HCT116 (cell line): ENCODE data around the gene ST7L. TPM values are rescaled to one million over a fixed set of nuclear protein-coding genes. Genes with fewer than 3 reads are reported as not detected.

Experiments used
- ATAC-seq: fragments of 200-7000 bp; cut with Tn5 transposase; 2 replicates; pipeline ENCODE4 v1.9.1; 2020; ENCODE audit warnings: mild to moderate bottlenecking, moderate library complexity
- BruUV-seq: library from RNA; stranded (reverse); fragments of 400-500 nt; replicated peaks from 2 replicates; lab custom pipeline; 2021; lab: Mats Ljungman, UMichigan
- CTCF ChIA-PET: fragments of 300-600 bp; sonication (Branson Sonifier 250); formaldehyde crosslinking; loops from one replicate; lab custom pipeline; 2021; ENCODE audit warnings: antibody characterized with exemption; lab: Charles Lee
- POLR2A ChIA-PET: fragments of 300-600, 350-600 bp; sonication (Branson Sonifier 250); formaldehyde crosslinking; loops from one replicate; lab custom pipeline; 2021; ENCODE audit warnings: antibody characterized with exemption; lab: Charles Lee
- RAD21 ChIA-PET, 2 experiments: fragments of 300-600 bp; sonication (Branson Sonifier 250); formaldehyde crosslinking; loops; one replicate each; lab custom pipeline; 2023; ENCODE audit warnings: low total read pairs in 2 of 2; ENCODE audit not compliant: uncharacterized antibody in 2 of 2, unreplicated experiment in 2 of 2, low non-redundant PET in 1 of 2; lab: Charles Lee
- DNase-seq: peaks from one replicate; pipeline ENCODE4 v3.0.0-alpha.2; 2010; ENCODE audit warnings: low read depth, low spot score
- H2AFZ ChIP-seq: fragments of 200-600 bp; shearing (Covaris generic), sonication (generic); 2 replicates; pipeline ENCODE4 v1.6.1; 2017; ENCODE audit warnings: low read depth, mixed run types, mixed read lengths, antibody characterized with exemption, low read length; ENCODE audit not compliant: poor library complexity, severe bottlenecking
- H3K27ac ChIP-seq: 2 replicates; pipeline ENCODE4 v1.5.1; 2012; ENCODE audit warnings: low read depth, low read length
- H3K27me3 ChIP-seq: fragments of 200-600 bp; sonication (generic); 2 replicates; pipeline ENCODE4 v1.6.1; 2016; ENCODE audit warnings: mixed run types, low read length, mixed read lengths; ENCODE audit not compliant: insufficient read depth
- H3K36me3 ChIP-seq, 2 experiments: fragments of 200-500 bp in 1 of 2; fragments of 200-600 bp in 1 of 2; sonication (Bioruptor generic) in 1 of 2; sonication (generic) in 1 of 2; 2 replicates each; pipeline versions ENCODE4 v1.5.1 to v1.6.1; 2014 to 2016; ENCODE audit warnings: low read length in 2 of 2, inconsistent platforms in 1 of 2, mixed read lengths in 1 of 2, mixed run types in 1 of 2; ENCODE audit not compliant: insufficient read depth in 2 of 2, control insufficient read depth in 1 of 2
- H3K4me1 ChIP-seq, 2 experiments: fragments of 200-600 bp in 1 of 2; sonication (generic) in 1 of 2; 2 replicates each; pipeline versions ENCODE4 v1.5.1 to v1.6.1; 2012 to 2017; ENCODE audit warnings: low read length in 2 of 2, inconsistent platforms in 1 of 2, mild to moderate bottlenecking in 1 of 2, mixed read lengths in 1 of 2, mixed run types in 1 of 2, moderate library complexity in 1 of 2; ENCODE audit not compliant: insufficient read depth in 2 of 2, control insufficient read depth in 1 of 2
- H3K4me2 ChIP-seq: fragments of 200-600 bp; sonication (generic); 2 replicates; pipeline ENCODE4 v1.6.1; 2017; ENCODE audit warnings: mixed run types, low read length, mixed read lengths
- H3K4me3 ChIP-seq, 2 experiments: fragments of 200-600 bp in 1 of 2; sonication (generic) in 1 of 2; replicated peaks in 1 of 2; 2 replicates each; pipeline ENCODE4 v1.5.1; 2011 to 2016; ENCODE audit warnings: low read length in 2 of 2, control low read depth in 1 of 2, low read depth in 1 of 2, mild to moderate bottlenecking in 1 of 2, mixed read lengths in 1 of 2, mixed run types in 1 of 2
- H3K79me2 ChIP-seq: fragments of 200-600 bp; sonication (generic); 2 replicates; pipeline ENCODE4 v1.6.1; 2017; ENCODE audit warnings: mild to moderate bottlenecking, mixed run types, low read length, moderate library complexity, mixed read lengths; ENCODE audit not compliant: insufficient read depth
- H3K9ac ChIP-seq: fragments of 200-600 bp; sonication (generic); 2 replicates; pipeline ENCODE4 v1.6.1; 2016; ENCODE audit warnings: low read length, mixed read lengths
- H3K9me2 ChIP-seq: fragments of 200-600 bp; sonication (generic), shearing (Covaris generic); 2 replicates; pipeline ENCODE4 v1.6.1; 2017; ENCODE audit warnings: mixed run types, mild to moderate bottlenecking, moderate library complexity; ENCODE audit not compliant: insufficient read depth
- H3K9me3 ChIP-seq, 2 experiments: fragments of 200-500 bp in 1 of 2; fragments of 200-600 bp in 1 of 2; sonication (Bioruptor generic) in 1 of 2; sonication (generic) in 1 of 2; 2 replicates each; pipeline ENCODE4 v1.6.1; 2014 to 2017; ENCODE audit warnings: low read length in 2 of 2, mixed read lengths in 2 of 2, inconsistent platforms in 1 of 2, low read depth in 1 of 2, mild to moderate bottlenecking in 1 of 2, mixed run types in 1 of 2, moderate library complexity in 1 of 2; ENCODE audit not compliant: control insufficient read depth in 1 of 2, insufficient read depth in 1 of 2
- H4K20me1 ChIP-seq: fragments of 200-600 bp; sonication (generic), shearing (Covaris generic); 2 replicates; pipeline ENCODE4 v1.6.1; 2017; ENCODE audit warnings: mixed run types, mild to moderate bottlenecking, moderate library complexity; ENCODE audit not compliant: insufficient read depth
- ATF3 ChIP-seq: IDR thresholded peaks from 2 replicates; pipeline ENCODE4 v1.6.1; 2012
- CEBPB ChIP-seq: IDR thresholded peaks from 2 replicates; pipeline ENCODE4 v1.6.1; 2012; ENCODE audit warnings: low read depth
- CTCF ChIP-seq, 3 experiments: fragments of 200-600 bp in 1 of 3; sonication (generic) in 1 of 3; IDR thresholded peaks in 2 of 3; conservative IDR thresholded peaks in 1 of 3; 2 replicates each; pipeline ENCODE4 v1.5.1; 2012 to 2017; ENCODE audit warnings: low read depth in 2 of 3, low read length in 2 of 3, antibody characterized with exemption in 1 of 3, borderline replicate concordance in 1 of 3, control low read depth in 1 of 3, mild to moderate bottlenecking in 1 of 3, mixed read lengths in 1 of 3, mixed run types in 1 of 3, moderate library complexity in 1 of 3; ENCODE audit not compliant: insufficient read depth in 1 of 3
- EGR1 ChIP-seq: IDR thresholded peaks from 2 replicates; pipeline ENCODE4 v1.6.1; 2012; ENCODE audit warnings: low read depth
- ELF1 ChIP-seq: IDR thresholded peaks from 2 replicates; pipeline ENCODE4 v1.6.1; 2012; ENCODE audit warnings: low read depth, borderline replicate concordance
- EZH2 ChIP-seq: fragments of 200-600 bp; sonication (generic); IDR thresholded peaks from 2 replicates; pipeline ENCODE4 v1.6.1; 2017; ENCODE audit warnings: antibody characterized with exemption, mixed run types
- EZH2phosphoT487 ChIP-seq: fragments of 200-600 bp; IDR thresholded peaks from 2 replicates; pipeline ENCODE4 v1.6.1; 2018; ENCODE audit warnings: antibody characterized with exemption, borderline replicate concordance
- FOSL1 ChIP-seq: IDR thresholded peaks from 2 replicates; pipeline ENCODE4 v1.6.1; 2012; ENCODE audit warnings: low read depth
- JUND ChIP-seq: IDR thresholded peaks from 2 replicates; pipeline ENCODE4 v1.6.1; 2012
- MAX ChIP-seq: IDR thresholded peaks from 2 replicates; pipeline ENCODE4 v1.6.1; 2012
- POLR2A ChIP-seq: IDR thresholded peaks from 2 replicates; pipeline ENCODE4 v1.7.0; 2011; ENCODE audit warnings: borderline replicate concordance; ENCODE audit not compliant: insufficient read depth, insufficient read length; ENCODE audit errors: extremely low read depth
- POLR2AphosphoS5 ChIP-seq: IDR thresholded peaks from 2 replicates; pipeline ENCODE4 v1.6.1; 2011; ENCODE audit warnings: mild to moderate bottlenecking, low read depth, low read length, moderate library complexity
- RAD21 ChIP-seq: IDR thresholded peaks from 2 replicates; pipeline ENCODE4 v1.6.1; 2012; ENCODE audit warnings: low read depth, mild to moderate bottlenecking
- REST ChIP-seq: IDR thresholded peaks from 2 replicates; pipeline ENCODE4 v1.6.1; 2012; ENCODE audit warnings: low read depth
- SIN3A ChIP-seq: IDR thresholded peaks from 2 replicates; pipeline ENCODE4 v1.6.1; 2012; ENCODE audit warnings: low read depth
- SP1 ChIP-seq: IDR thresholded peaks from 2 replicates; pipeline ENCODE4 v1.6.1; 2012; ENCODE audit warnings: low read depth
- SRF ChIP-seq: IDR thresholded peaks from 2 replicates; pipeline ENCODE4 v1.6.1; 2012; ENCODE audit warnings: low read depth
- intact Hi-C: fragments of 100-400 bp; cut with micrococcal nuclease; formaldehyde crosslinking; loops from 2 replicates; pipeline ENCODE4 v1.10.0; 2022
- total RNA-seq: library from RNA; stranded (reverse); gene quantifications from one replicate; pipeline ENCODE4 v1.2.1, GENCODE V29; 2021; ENCODE audit not compliant: unreplicated experiment
- TF ChIP-seq, protein P1 (sequence below): IDR thresholded peaks from 2 replicates; pipeline ENCODE4 v1.6.1; 2011; ENCODE audit warnings: mild to moderate bottlenecking, low read length, moderate library complexity; ENCODE audit not compliant: insufficient replicate concordance; ENCODE audit errors: extremely low read depth

The ST7L gene
- total RNA-seq, 1 experiment from 2014 or later = 19.9 TPM

GRCh38 chr1:112638110-112638428 lies 19.1 kb upstream of the ST7L start:
- H3K9me2 ChIP-seq = no peaks in the 10 kb centered on the region
- H3K4me1 ChIP-seq = peaks cover 9 to 36% of the 10 kb centered on the region in 2 experiments
- no peak for ATAC-seq
- H3K4me2 ChIP-seq = no peak overlapping the region
- BruUV-seq = no TSS peak
- ChIA-PET CTCF (no interaction called here), RAD21 (no interaction called here), POLR2A (no interaction called here)
- H3K9ac ChIP-seq = no peak overlapping the region
- H3K36me3 ChIP-seq = no peaks in the 10 kb centered on the region
- H3K27me3 ChIP-seq = no peaks in the 10 kb centered on the region
- intact Hi-C loops = no loop called here
- H3K27ac ChIP-seq = no peak overlapping the region
- H2AFZ ChIP-seq = no peak overlapping the region
- H3K79me2 ChIP-seq = peaks cover 88% of the 10 kb centered on the region
- peaks cover 33% of the 10 kb centered on the region; the same call in 1 of the 2 replicates for H4K20me1 ChIP-seq
- DNase-seq = no peak
- TF ChIP-seq MAX = no peak
- no peak for TF ChIP-seq EGR1
- no peak for TF ChIP-seq ATF3
- TF ChIP-seq POLR2A = no peak
- no peak for TF ChIP-seq SRF
- no peak for TF ChIP-seq EZH2
- no peak for TF ChIP-seq SIN3A
- no peak for TF ChIP-seq RAD21
- no peak for TF ChIP-seq CTCF (IDR thresholded peaks at IDR 0.05 in 2 of 3, conservative IDR thresholded peaks at IDR 0.05 in 1 of 3; ENCODE audit: borderline replicate concordance in 1 of 3, insufficient read depth in 1 of 3, low read depth in 2 of 3, low read length in 2 of 3)
- no peak for TF ChIP-seq JUND
- no peak for TF ChIP-seq POLR2AphosphoS5
- no peak for TF ChIP-seq ELF1
- no peak for TF ChIP-seq CEBPB
- TF ChIP-seq EZH2phosphoT487 = no peak
- TF ChIP-seq FOSL1 = no peak
- no peak for TF ChIP-seq REST
- TF ChIP-seq, protein P1, sequence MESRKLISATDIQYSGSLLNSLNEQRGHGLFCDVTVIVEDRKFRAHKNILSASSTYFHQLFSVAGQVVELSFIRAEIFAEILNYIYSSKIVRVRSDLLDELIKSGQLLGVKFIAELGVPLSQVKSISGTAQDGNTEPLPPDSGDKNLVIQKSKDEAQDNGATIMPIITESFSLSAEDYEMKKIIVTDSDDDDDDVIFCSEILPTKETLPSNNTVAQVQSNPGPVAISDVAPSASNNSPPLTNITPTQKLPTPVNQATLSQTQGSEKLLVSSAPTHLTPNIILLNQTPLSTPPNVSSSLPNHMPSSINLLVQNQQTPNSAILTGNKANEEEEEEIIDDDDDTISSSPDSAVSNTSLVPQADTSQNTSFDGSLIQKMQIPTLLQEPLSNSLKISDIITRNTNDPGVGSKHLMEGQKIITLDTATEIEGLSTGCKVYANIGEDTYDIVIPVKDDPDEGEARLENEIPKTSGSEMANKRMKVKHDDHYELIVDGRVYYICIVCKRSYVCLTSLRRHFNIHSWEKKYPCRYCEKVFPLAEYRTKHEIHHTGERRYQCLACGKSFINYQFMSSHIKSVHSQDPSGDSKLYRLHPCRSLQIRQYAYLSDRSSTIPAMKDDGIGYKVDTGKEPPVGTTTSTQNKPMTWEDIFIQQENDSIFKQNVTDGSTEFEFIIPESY = no peak
- TF ChIP-seq SP1 = no peak
- H3K9me3 ChIP-seq = no peaks in the 10 kb centered on the region
- H3K4me3 ChIP-seq = no peak overlapping the region
